IPS DF 6.9 (cell line): ENCODE measurements around the gene FAM78B.

Experiments used
- DNase-seq: peaks from one replicate; pipeline ENCODE4 v3.0.0-alpha.2; 2013; ENCODE audit warnings: low read depth, low spot score
- H3K27ac ChIP-seq: one replicate; pipeline ENCODE4 v1.5.1; 2013; ENCODE audit warnings: low read length, control low read depth
- H3K27me3 ChIP-seq: 2 replicates; pipeline ENCODE4 v1.6.1; 2013; ENCODE audit warnings: mild to moderate bottlenecking, low read length; ENCODE audit not compliant: control insufficient read depth, insufficient read depth
- H3K36me3 ChIP-seq: 2 replicates; pipeline ENCODE4 v1.6.1; 2013; ENCODE audit warnings: low read length; ENCODE audit not compliant: control insufficient read depth, insufficient read depth
- H3K4me1 ChIP-seq: 2 replicates; pipeline ENCODE4 v1.6.1; 2013; ENCODE audit warnings: low read length; ENCODE audit not compliant: control insufficient read depth, insufficient read depth
- H3K4me3 ChIP-seq: 2 replicates; pipeline ENCODE4 v1.5.1; 2013; ENCODE audit warnings: mild to moderate bottlenecking, low read length
- H3K9me3 ChIP-seq: 2 replicates; pipeline ENCODE4 v1.6.1; 2013; ENCODE audit warnings: low read length, inconsistent platforms; ENCODE audit not compliant: control insufficient read depth, insufficient read depth
- WGBS: extraction: QIAGEN DNeasy Blood & Tissue Kit; methylation state at CpG from one replicate; pipeline ENCODE4 v1.1.7; 2013; ENCODE audit warnings: mixed read lengths, missing lambda C conversion rate; ENCODE audit not compliant: insufficient read length, insufficient coverage; 5-methylcytosine and 5-hydroxymethylcytosine counted together

The FAM78B gene

GRCh38 chr1:166165661-166166328 lies 1.0 kb downstream of the FAM78B start:
- no peaks in the 10 kb centered on the region for H3K4me1 ChIP-seq
- no peaks in the 10 kb centered on the region for H3K9me3 ChIP-seq
- no peaks in the 10 kb centered on the region for H3K36me3 ChIP-seq
- H3K27me3 ChIP-seq: peaks cover 12% of the 10 kb centered on the region; the same call in 1 of the 2 replicates
- no peak overlapping the region for H3K27ac ChIP-seq
- H3K4me3 ChIP-seq: peak overlapping the region; percentile 29; the same call in 1 of the 2 replicates
- DNase-seq: no peak
- no CpG with 5 or more reads among the region's 61 CpGs for WGBS

GRCh38 chr1:166164995-166165660 lies 1.7 kb downstream of the FAM78B start:
- H3K4me1 ChIP-seq: no peaks in the 10 kb centered on the region
- H3K27me3 ChIP-seq: peaks cover 12% of the 10 kb centered on the region; the same call in 1 of the 2 replicates
- H3K36me3 ChIP-seq: no peaks in the 10 kb centered on the region
- H3K4me3 ChIP-seq: peak overlapping the region; percentile 29; the same call in 1 of the 2 replicates
- WGBS: no CpG with 5 or more reads among the region's 56 CpGs
- no peak overlapping the region for H3K27ac ChIP-seq
- no peak for DNase-seq
- H3K9me3 ChIP-seq: no peaks in the 10 kb centered on the region

- H3K36me3 ChIP-seq: no peaks in the 10 kb centered on the region
- no peak for DNase-seq
- H3K4me1 ChIP-seq: no peaks in the 10 kb centered on the region
- H3K9me3 ChIP-seq: no peaks in the 10 kb centered on the region
- peaks cover 12% of the 10 kb centered on the region; the same call in 1 of the 2 replicates for H3K27me3 ChIP-seq
- H3K27ac ChIP-seq: no peak overlapping the region
- WGBS: no CpG with 5 or more reads among the region's 5 CpGs
- H3K4me3 ChIP-seq: no peak overlapping the region; the same call in 1 of the 2 replicates
Observed at GRCh38 chr1:166164646-166164994, 2.2 kb downstream of the FAM78B start.

GRCh38 chr1:166159656-166160055 lies 7.1 kb downstream of the FAM78B start:
- WGBS: no CpG with 5 or more reads among the region's 1 CpG
- no peak for DNase-seq
- Histone ChIP-seq H3K4me1 (no peaks in the 10 kb centered on the region), H3K27me3 (peaks cover 5% of the 10 kb centered on the region; the same call in 1 of the 2 replicates), H3K36me3 (no peaks in the 10 kb centered on the region), H3K4me3 (no peak overlapping the region), H3K27ac (no peak overlapping the region), H3K9me3 (no peaks in the 10 kb centered on the region)

- Histone ChIP-seq H3K4me3 (no peak overlapping the region), H3K9me3 (no peaks in the 10 kb centered on the region), H3K27me3 (no peaks in the 10 kb centered on the region), H3K27ac (no peak overlapping the region), H3K4me1 (no peaks in the 10 kb centered on the region), H3K36me3 (no peaks in the 10 kb centered on the region)
- WGBS: no CpG with 5 or more reads among the region's 3 CpGs
- DNase-seq: no peak
Observed at GRCh38 chr1:166156674-166157073, 10.1 kb downstream of the FAM78B start.

GRCh38 chr1:166155108-166155507 lies 11.7 kb downstream of the FAM78B start:
- no CpG with 5 or more reads among the region's 5 CpGs for WGBS
- Histone ChIP-seq H3K36me3 (no peaks in the 10 kb centered on the region), H3K4me1 (no peaks in the 10 kb centered on the region), H3K27me3 (no peaks in the 10 kb centered on the region), H3K4me3 (no peak overlapping the region), H3K27ac (no peak overlapping the region), H3K9me3 (no peaks in the 10 kb centered on the region)
- DNase-seq: no peak

- no CpG with 5 or more reads among the region's 5 CpGs for WGBS
- no peaks in the 10 kb centered on the region for H3K36me3 ChIP-seq
- DNase-seq: no peak
- no peaks in the 10 kb centered on the region for H3K4me1 ChIP-seq
- H3K27ac ChIP-seq: no peak overlapping the region
- no peaks in the 10 kb centered on the region for H3K27me3 ChIP-seq
- no peak overlapping the region for H3K4me3 ChIP-seq
- no peaks in the 10 kb centered on the region for H3K9me3 ChIP-seq
Observed at GRCh38 chr1:166153525-166154314, 13.1 kb downstream of the FAM78B start.

- DNase-seq: no peak
- no peak overlapping the region for H3K27ac ChIP-seq
- no peak overlapping the region for H3K4me3 ChIP-seq
- no peaks in the 10 kb centered on the region for H3K4me1 ChIP-seq
- no peaks in the 10 kb centered on the region for H3K36me3 ChIP-seq
- no CpG with 5 or more reads among the region's 2 CpGs for WGBS
- no peaks in the 10 kb centered on the region for H3K27me3 ChIP-seq
- H3K9me3 ChIP-seq: no peaks in the 10 kb centered on the region
Observed at GRCh38 chr1:166152978-166153377, 13.8 kb downstream of the FAM78B start.

- H3K9me3 ChIP-seq: no peaks in the 10 kb centered on the region
- no peak overlapping the region for H3K4me3 ChIP-seq
- H3K36me3 ChIP-seq: no peaks in the 10 kb centered on the region
- no peak for DNase-seq
- no peak overlapping the region for H3K27ac ChIP-seq
- H3K4me1 ChIP-seq: no peaks in the 10 kb centered on the region
- WGBS: no CpG with 5 or more reads among the region's 5 CpGs
- H3K27me3 ChIP-seq: no peaks in the 10 kb centered on the region
Observed at GRCh38 chr1:166151804-166152203, 15.0 kb downstream of the FAM78B start.

GRCh38 chr1:166145499-166145898 lies 21.3 kb downstream of the FAM78B start:
- Histone ChIP-seq H3K36me3 (no peaks in the 10 kb centered on the region), H3K27me3 (no peaks in the 10 kb centered on the region), H3K4me3 (no peak overlapping the region), H3K27ac (no peak overlapping the region), H3K9me3 (no peaks in the 10 kb centered on the region), H3K4me1 (no peaks in the 10 kb centered on the region)
- WGBS: no CpG with 5 or more reads among the region's 1 CpG
- DNase-seq: no peak
